Umbilical cord (tissue), 2 donors: ENCODE data around the gene RAPGEF4. TPM values are rescaled to one million over a fixed set of nuclear protein-coding genes. Genes with fewer than 3 reads are reported as not detected.

Experiments
- DNase-seq: peaks from one replicate; pipeline ENCODE4 v3.0.0-alpha.2; 2015; ENCODE audit warnings: low spot score
- total RNA-seq: library from RNA; depleted of rRNA; stranded (reverse); fragments of >200 nt; gene quantifications from one replicate; pipeline ENCODE4 v1.2.3, GENCODE V29; 2014; ENCODE audit warnings: low replicate concordance; ENCODE audit not compliant: insufficient read depth

RAPGEF4 gene
- total RNA-seq, 1 donor from 2014 or later = 19.0 TPM

GRCh38 chr2:172996387-172996961 lies 260.8 kb downstream of the RAPGEF4 start:
- no peak for DNase-seq

- no peak for DNase-seq
Measured at GRCh38 chr2:172997031-172997430, 261.4 kb downstream of the RAPGEF4 start.

GRCh38 chr2:172998547-172999272 lies 263.1 kb downstream of the RAPGEF4 start:
- no peak for DNase-seq

- no peak for DNase-seq
Measured at GRCh38 chr2:172999641-173000386, 264.2 kb downstream of the RAPGEF4 start.

GRCh38 chr2:173001664-173002604 lies 266.3 kb downstream of the RAPGEF4 start:
- DNase-seq = peak; percentile 69

- DNase-seq = peak; percentile 29
Measured at GRCh38 chr2:173002751-173003541, 267.3 kb downstream of the RAPGEF4 start.

- DNase-seq = no peak
Measured at GRCh38 chr2:173008786-173009185, 273.1 kb downstream of the RAPGEF4 start.

- no peak for DNase-seq
Measured at GRCh38 chr2:173010233-173010632, 274.6 kb downstream of the RAPGEF4 start.

GRCh38 chr2:173016451-173016850 lies 280.8 kb downstream of the RAPGEF4 start:
- no peak for DNase-seq

- DNase-seq = no peak
Measured at GRCh38 chr2:173017646-173018420, 282.2 kb downstream of the RAPGEF4 start.

- no peak for DNase-seq
Measured at GRCh38 chr2:173019755-173020154, 284.1 kb downstream of the RAPGEF4 start.

GRCh38 chr2:173021939-173022371 lies 286.3 kb downstream of the RAPGEF4 start:
- DNase-seq = no peak

GRCh38 chr2:173023718-173024117 lies 288.1 kb downstream of the RAPGEF4 start:
- DNase-seq = no peak

- DNase-seq = peak; percentile 93
Measured at GRCh38 chr2:173026479-173026878, 290.8 kb downstream of the RAPGEF4 start.

- DNase-seq = peak; percentile 96
Measured at GRCh38 chr2:173027181-173028128, 291.8 kb downstream of the RAPGEF4 start.

- DNase-seq = peak; percentile 50
Measured at GRCh38 chr2:173028141-173028540, 292.5 kb downstream of the RAPGEF4 start.

- DNase-seq = peak; percentile 95
Measured at GRCh38 chr2:173028671-173029070, 293.0 kb downstream of the RAPGEF4 start.
